ENCODE results near the gene UTS2.

UTS2 gene

GRCh38 chr1:7857000-7857399 is 4.1 kb upstream of the UTS2 start:
- no peak for ATAC-seq (replicated peaks; ENCODE audit: extremely low read depth, poor library complexity, severe bottlenecking)
- Mint-ChIP-seq H3K27ac (ENCODE audit: low read depth) (peak overlapping the region; percentile 47), H3K36me3 (ENCODE audit: insufficient read depth) (peaks cover 3% of the 10 kb centered on the region), H3K9me3 (no peaks in the 10 kb centered on the region), H3K4me3 (no peak overlapping the region), H3K4me1 (peaks cover 4% of the 10 kb centered on the region), H3K27me3 (no peaks in the 10 kb centered on the region)
- DNase-seq (ENCODE audit: low spot score in 2 of 2): no peak

- ATAC-seq (replicated peaks; ENCODE audit: extremely low read depth, poor library complexity, severe bottlenecking) (no peak), DNase-seq (ENCODE audit: low spot score in 2 of 2) (no peak)
- Mint-ChIP-seq H3K4me1 (peaks cover 4% of the 10 kb centered on the region), H3K36me3 (ENCODE audit: insufficient read depth) (peaks cover 1% of the 10 kb centered on the region), H3K4me3 (no peak overlapping the region), H3K27me3 (peaks cover 3% of the 10 kb centered on the region), H3K27ac (ENCODE audit: low read depth) (peak overlapping the region; percentile 47), H3K9me3 (no peaks in the 10 kb centered on the region)
Measured at GRCh38 chr1:7856345-7856744, 3.5 kb upstream of the UTS2 start.

- Mint-ChIP-seq H3K4me1 (peaks cover 4% of the 10 kb centered on the region), H3K27me3 (peaks cover 16% of the 10 kb centered on the region), H3K4me3 (no peak overlapping the region), H3K27ac (ENCODE audit: low read depth) (no peak overlapping the region), H3K36me3 (ENCODE audit: insufficient read depth) (peaks cover 3% of the 10 kb centered on the region), H3K9me3 (no peaks in the 10 kb centered on the region)
- ATAC-seq (replicated peaks; ENCODE audit: extremely low read depth, poor library complexity, severe bottlenecking) (no peak), DNase-seq (ENCODE audit: low spot score in 2 of 2) (no peak)
Measured at GRCh38 chr1:7853684-7854026, 790 bp upstream of the UTS2 start.

GRCh38 chr1:7850786-7851185 is 2.1 kb downstream of the UTS2 start:
- no peak overlapping the region for H3K27ac Mint-ChIP-seq (ENCODE audit: low read depth)
- DNase-seq (ENCODE audit: low spot score in 2 of 2): no peak
- no peaks in the 10 kb centered on the region for H3K9me3 Mint-ChIP-seq
- H3K27me3 Mint-ChIP-seq: peaks cover 16% of the 10 kb centered on the region
- no peak overlapping the region for H3K4me3 Mint-ChIP-seq
- H3K4me1 Mint-ChIP-seq: no peaks in the 10 kb centered on the region
- peaks cover 4% of the 10 kb centered on the region for H3K36me3 Mint-ChIP-seq (ENCODE audit: insufficient read depth)
- no peak for ATAC-seq (replicated peaks; ENCODE audit: extremely low read depth, poor library complexity, severe bottlenecking)

DNA sequence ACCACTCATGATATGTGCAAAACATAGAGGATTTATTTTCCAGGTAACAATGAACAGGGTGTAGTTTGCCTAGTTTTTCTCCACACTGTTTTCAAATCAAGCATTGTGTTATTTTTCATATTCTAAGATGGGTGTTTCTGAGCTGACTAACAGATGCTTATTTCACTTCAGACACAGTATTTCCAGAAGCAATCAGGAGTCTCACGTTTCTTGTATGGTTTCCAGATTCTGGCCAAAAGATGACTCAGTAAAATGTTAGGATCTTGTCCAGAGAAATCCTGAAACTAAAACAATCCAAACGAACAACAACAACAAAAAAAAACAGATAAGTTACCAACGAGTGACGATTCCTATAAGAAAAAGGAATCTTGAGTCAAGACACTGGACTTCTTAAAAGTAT is 5.3 kb downstream of the UTS2 start:
- H3K4me3 Mint-ChIP-seq: no peak overlapping the region
- H3K27ac Mint-ChIP-seq (ENCODE audit: low read depth): no peak overlapping the region
- DNase-seq (ENCODE audit: low spot score in 2 of 2) (no peak), ATAC-seq (replicated peaks; ENCODE audit: extremely low read depth, poor library complexity, severe bottlenecking) (no peak)
- H3K9me3 Mint-ChIP-seq: no peaks in the 10 kb centered on the region
- no peaks in the 10 kb centered on the region for H3K4me1 Mint-ChIP-seq
- peaks cover 16% of the 10 kb centered on the region for H3K27me3 Mint-ChIP-seq
- peaks cover 5% of the 10 kb centered on the region for H3K36me3 Mint-ChIP-seq (ENCODE audit: insufficient read depth)

DNA sequence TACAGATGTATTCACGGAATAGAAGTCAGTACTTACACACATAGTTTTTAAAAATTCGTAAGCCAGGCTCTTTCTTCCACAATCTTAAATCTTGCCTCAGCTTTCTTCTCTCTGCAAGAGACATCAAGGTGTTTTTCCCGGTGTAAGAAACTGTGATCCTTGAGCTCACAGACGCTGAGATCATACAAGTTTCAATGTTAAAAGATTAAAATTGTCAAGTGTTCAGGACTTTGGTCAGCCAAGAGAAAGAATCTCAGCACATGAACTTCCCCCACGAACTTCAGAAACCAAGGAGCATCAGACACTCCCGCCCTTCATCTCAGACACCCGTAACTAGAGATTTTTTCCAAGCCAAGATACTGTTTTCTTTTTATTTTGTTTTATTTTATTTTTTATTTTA is 6.2 kb downstream of the UTS2 start:
- peaks cover 16% of the 10 kb centered on the region for H3K27me3 Mint-ChIP-seq
- no peaks in the 10 kb centered on the region for H3K9me3 Mint-ChIP-seq
- H3K36me3 Mint-ChIP-seq (ENCODE audit: insufficient read depth): peaks cover 5% of the 10 kb centered on the region
- ATAC-seq (replicated peaks; ENCODE audit: extremely low read depth, poor library complexity, severe bottlenecking) (no peak), DNase-seq (ENCODE audit: low spot score in 2 of 2) (no peak)
- no peak overlapping the region for H3K27ac Mint-ChIP-seq (ENCODE audit: low read depth)
- no peaks in the 10 kb centered on the region for H3K4me1 Mint-ChIP-seq
- no peak overlapping the region for H3K4me3 Mint-ChIP-seq

DNA sequence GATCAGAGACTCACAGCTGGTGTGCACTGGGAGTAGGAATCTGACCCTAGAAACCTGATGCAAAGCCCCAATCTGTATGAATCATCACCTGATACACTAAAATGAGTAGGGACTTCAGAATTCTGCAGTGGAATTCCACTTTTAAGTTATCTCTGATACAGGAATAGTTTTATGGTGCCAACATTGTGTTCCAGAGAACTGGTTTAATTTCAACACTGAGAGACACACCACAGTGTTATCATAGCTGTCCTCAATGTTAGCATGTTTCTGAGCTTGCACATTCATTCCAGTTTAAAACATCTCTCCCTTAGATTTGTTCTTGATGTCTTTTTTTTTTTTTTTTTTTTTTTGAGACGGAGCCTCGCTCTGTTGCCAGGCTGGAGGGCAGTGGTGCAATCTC is 7.1 kb downstream of the UTS2 start:
- H3K27me3 Mint-ChIP-seq: peaks cover 7% of the 10 kb centered on the region
- no peak for ATAC-seq (replicated peaks; ENCODE audit: extremely low read depth, poor library complexity, severe bottlenecking)

GRCh38 chr1:7842517-7842916 is 10.3 kb downstream of the UTS2 start:
- peaks cover 17% of the 10 kb centered on the region for H3K36me3 Mint-ChIP-seq (ENCODE audit: insufficient read depth)
- no peak overlapping the region for H3K27ac Mint-ChIP-seq (ENCODE audit: low read depth)
- no peaks in the 10 kb centered on the region for H3K27me3 Mint-ChIP-seq
- H3K9me3 Mint-ChIP-seq: peaks cover 6% of the 10 kb centered on the region
- no peak overlapping the region for H3K4me3 Mint-ChIP-seq
- H3K4me1 Mint-ChIP-seq: no peaks in the 10 kb centered on the region
- DNase-seq (ENCODE audit: low spot score in 2 of 2) (no peak), ATAC-seq (replicated peaks; ENCODE audit: extremely low read depth, poor library complexity, severe bottlenecking) (no peak)

More for the DNA sequence above, 7.1 kb downstream of the UTS2 start:
- Mint-ChIP-seq H3K4me1 (no peaks in the 10 kb centered on the region), H3K27ac (ENCODE audit: low read depth) (no peak overlapping the region), H3K36me3 (ENCODE audit: insufficient read depth) (peaks cover 5% of the 10 kb centered on the region), H3K9me3 (no peaks in the 10 kb centered on the region), H3K4me3 (no peak overlapping the region)
- DNase-seq (ENCODE audit: low spot score in 2 of 2): no peak

GRCh38 chr1:7839526-7839925 is 13.3 kb downstream of the UTS2 start:
- ATAC-seq (replicated peaks; ENCODE audit: extremely low read depth, poor library complexity, severe bottlenecking) (no peak), DNase-seq (ENCODE audit: low spot score in 2 of 2) (no peak)
- Mint-ChIP-seq H3K36me3 (ENCODE audit: insufficient read depth) (peaks cover 25% of the 10 kb centered on the region), H3K27me3 (no peaks in the 10 kb centered on the region), H3K4me3 (no peak overlapping the region), H3K9me3 (peaks cover 6% of the 10 kb centered on the region), H3K4me1 (no peaks in the 10 kb centered on the region), H3K27ac (ENCODE audit: low read depth) (no peak overlapping the region)

DNA sequence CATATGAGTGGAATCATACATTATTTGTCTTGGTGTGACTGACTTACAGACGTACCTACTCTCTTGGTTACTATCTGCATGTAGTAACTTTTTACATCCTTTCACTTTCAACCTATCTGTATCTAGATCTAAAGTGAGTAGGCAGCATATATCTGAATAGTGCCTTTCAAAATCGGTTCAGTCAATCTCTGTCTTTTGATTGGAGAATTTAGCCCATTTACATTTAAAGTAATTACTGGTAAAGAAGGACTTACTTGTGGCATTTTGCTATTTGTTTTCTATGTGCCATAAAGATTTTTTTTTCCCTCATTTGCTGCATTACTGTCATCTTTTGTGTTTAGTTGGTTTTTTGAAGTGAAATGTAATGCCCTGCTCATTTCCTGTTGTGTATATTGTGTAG is 14.2 kb downstream of the UTS2 start:
- Mint-ChIP-seq H3K36me3 (ENCODE audit: insufficient read depth) (peaks cover 27% of the 10 kb centered on the region), H3K27me3 (no peaks in the 10 kb centered on the region), H3K9me3 (peaks cover 6% of the 10 kb centered on the region), H3K27ac (ENCODE audit: low read depth) (no peak overlapping the region), H3K4me3 (no peak overlapping the region), H3K4me1 (no peaks in the 10 kb centered on the region)
- ATAC-seq (replicated peaks; ENCODE audit: extremely low read depth, poor library complexity, severe bottlenecking): no peak
- no peak for DNase-seq (ENCODE audit: low spot score in 2 of 2)

- no peaks in the 10 kb centered on the region for H3K4me1 Mint-ChIP-seq
- no peak for ATAC-seq (replicated peaks; ENCODE audit: extremely low read depth, poor library complexity, severe bottlenecking)
- no peak overlapping the region for H3K4me3 Mint-ChIP-seq
- no peak overlapping the region for H3K27ac Mint-ChIP-seq (ENCODE audit: low read depth)
- H3K36me3 Mint-ChIP-seq (ENCODE audit: insufficient read depth): peaks cover 14% of the 10 kb centered on the region
- no peaks in the 10 kb centered on the region for H3K9me3 Mint-ChIP-seq
- no peaks in the 10 kb centered on the region for H3K27me3 Mint-ChIP-seq
- DNase-seq (ENCODE audit: low spot score in 2 of 2): no peak
Measured at GRCh38 chr1:7833035-7833434, 19.8 kb downstream of the UTS2 start.

DNA sequence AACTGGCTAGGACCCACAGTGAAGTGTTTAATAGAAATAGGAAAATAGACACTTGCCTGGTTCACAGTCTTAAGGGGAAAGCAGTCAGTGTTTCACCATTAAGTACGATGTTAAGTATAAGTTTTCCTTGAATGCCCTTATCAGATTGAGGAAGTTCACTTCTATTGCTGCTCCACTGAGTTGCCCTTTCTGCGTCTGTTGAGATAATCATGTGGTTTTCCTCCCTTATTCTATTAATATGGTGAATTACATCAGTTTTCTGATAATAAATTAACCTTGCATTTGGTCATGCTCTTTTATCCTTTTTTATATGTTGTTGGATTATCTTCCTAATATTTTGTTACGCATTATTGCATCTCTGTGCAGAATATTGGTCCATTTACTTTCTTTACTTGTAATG is 21.4 kb downstream of the UTS2 start:
- no peak overlapping the region for H3K4me3 Mint-ChIP-seq
- H3K27ac Mint-ChIP-seq (ENCODE audit: low read depth): no peak overlapping the region
- H3K27me3 Mint-ChIP-seq: no peaks in the 10 kb centered on the region
- H3K36me3 Mint-ChIP-seq (ENCODE audit: insufficient read depth): peaks cover 18% of the 10 kb centered on the region
- H3K9me3 Mint-ChIP-seq: no peaks in the 10 kb centered on the region
- ATAC-seq (replicated peaks; ENCODE audit: extremely low read depth, poor library complexity, severe bottlenecking): no peak
- peaks cover 6% of the 10 kb centered on the region for H3K4me1 Mint-ChIP-seq
- DNase-seq (ENCODE audit: low spot score in 2 of 2): no peak

DNA sequence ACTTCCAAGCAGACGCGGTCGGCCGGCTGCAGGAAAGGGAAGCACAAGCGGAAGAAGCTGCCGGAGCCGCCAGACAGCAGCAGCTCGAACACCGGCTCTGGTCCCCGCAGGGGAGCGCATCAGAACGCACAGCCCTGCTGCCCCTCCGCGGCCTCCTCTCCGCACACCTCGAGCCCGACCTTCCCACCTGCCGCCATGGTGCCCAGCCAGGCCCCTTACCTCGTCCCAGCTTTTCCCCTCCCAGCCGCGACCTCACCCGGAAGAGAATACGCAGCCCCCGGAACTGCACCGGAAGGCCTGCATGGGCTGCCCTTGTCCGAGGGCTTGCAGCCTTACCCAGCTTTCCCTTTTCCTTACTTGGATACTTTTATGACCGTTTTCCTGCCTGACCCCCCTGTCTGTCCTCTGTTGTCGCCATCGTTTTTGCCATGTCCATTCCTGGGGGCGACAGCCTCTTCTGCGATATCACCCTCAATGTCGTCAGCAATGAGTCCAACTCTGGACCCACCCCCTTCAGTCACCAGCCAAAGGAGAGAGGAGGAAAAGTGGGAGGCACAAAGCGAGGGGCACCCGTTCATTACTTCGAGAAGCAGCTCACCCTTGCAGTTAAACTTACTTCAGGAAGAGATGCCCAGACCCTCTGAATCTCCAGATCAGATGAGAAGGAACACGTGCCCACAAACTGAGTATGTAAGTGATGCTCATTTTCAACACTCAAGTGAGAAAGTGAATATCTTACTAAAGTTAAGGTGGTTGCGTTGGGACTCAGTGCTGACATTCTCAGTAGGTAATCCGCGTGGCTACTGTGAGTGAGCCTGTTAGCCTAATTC is 25.5 kb downstream of the UTS2 start:
- peak overlapping the region; percentile 90 for H3K4me3 Mint-ChIP-seq
- peaks cover 6% of the 10 kb centered on the region for H3K4me1 Mint-ChIP-seq
- peak; percentile 32 for ATAC-seq (replicated peaks; ENCODE audit: extremely low read depth, poor library complexity, severe bottlenecking)
- peak overlapping the region; percentile 97 for H3K27ac Mint-ChIP-seq (ENCODE audit: low read depth)
- no peaks in the 10 kb centered on the region for H3K9me3 Mint-ChIP-seq
- peaks cover 10% of the 10 kb centered on the region for H3K36me3 Mint-ChIP-seq (ENCODE audit: insufficient read depth)
- peak; percentile 15 to 22 for DNase-seq (ENCODE audit: low spot score in 2 of 2)
- H3K27me3 Mint-ChIP-seq: no peaks in the 10 kb centered on the region
